HG03457 (cell line): ENCODE results near the gene INSYN2B.
"Not testable (repeated sequence)": the region's sequence is repeated elsewhere in the genome, so short reads cannot be mapped to it uniquely, and the experiment has no call there.

Experiments used
- ATAC-seq: cut with Tn5 transposase; IDR thresholded peaks from one replicate; pipeline ENCODE4 v1.9.1; 2021; ENCODE audit warnings: moderate number of reproducible peaks; ENCODE audit not compliant: unreplicated experiment

The INSYN2B gene

GRCh38 chr5:169973056-169973455 is 7.2 kb downstream of the INSYN2B start:
- ATAC-seq, result no peak

DNA sequence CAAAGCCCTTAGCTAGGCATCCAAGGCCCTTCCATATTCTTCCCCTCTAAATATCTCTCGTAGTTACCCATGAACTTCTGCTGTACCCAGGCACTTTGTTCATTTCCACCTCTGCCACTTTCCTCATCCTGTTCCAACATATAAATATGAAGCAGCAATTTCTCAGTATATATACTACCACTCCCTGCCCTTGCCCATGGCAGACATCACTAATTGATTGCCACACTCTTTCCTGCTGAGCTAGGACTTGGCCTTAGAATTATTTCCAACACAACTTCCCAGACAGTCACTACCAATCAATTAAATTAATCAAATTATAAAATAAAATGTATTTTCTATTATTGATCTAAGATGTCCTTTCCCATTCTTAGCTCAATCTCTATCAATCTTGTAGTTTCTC is 8.5 kb downstream of the INSYN2B start:
- ATAC-seq, result no peak

DNA sequence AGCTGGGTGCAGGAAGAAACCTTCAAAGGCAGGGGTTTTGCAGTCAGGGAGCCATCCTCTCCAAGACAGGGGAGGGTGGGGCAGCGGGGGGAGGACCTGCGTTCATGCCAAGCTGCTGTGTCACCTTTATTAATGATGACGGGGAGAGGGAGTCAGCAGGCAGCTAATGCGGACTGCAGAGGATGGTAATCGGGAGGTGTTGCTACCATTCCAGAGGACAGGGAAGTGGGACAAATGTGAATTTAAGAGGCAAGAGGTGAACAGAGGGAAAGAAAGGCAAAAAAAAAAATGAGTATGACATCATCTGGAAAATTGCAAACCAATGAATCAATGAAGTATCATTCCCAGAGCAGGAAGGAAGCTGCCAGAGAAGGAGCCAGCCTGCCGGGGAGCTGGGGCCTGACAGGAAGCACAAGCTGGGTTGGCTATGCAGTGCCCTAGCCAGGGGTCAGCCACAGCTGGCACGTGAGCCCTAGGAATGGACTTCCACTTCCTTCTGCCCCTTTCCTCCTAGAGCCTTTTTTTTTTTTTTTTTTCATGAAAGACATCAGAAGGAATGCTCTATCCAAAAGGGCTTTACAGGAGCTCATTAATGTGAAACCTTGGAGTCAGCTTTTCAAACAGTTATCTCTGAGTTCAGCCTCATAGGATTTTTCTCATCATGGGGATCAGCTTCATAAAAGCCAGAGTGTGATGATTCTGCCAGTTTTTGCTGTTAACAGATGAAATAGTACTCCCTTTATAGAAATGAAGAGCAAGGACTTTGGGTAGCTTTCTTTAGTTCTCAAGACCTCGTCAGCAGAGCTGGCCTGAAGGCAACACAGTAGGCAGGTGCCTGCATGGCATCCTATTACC is 9.2 kb downstream of the INSYN2B start:
- ATAC-seq, result no peak

GRCh38 chr5:169970339-169970738 is 10.0 kb downstream of the INSYN2B start:
- no peak for ATAC-seq

DNA sequence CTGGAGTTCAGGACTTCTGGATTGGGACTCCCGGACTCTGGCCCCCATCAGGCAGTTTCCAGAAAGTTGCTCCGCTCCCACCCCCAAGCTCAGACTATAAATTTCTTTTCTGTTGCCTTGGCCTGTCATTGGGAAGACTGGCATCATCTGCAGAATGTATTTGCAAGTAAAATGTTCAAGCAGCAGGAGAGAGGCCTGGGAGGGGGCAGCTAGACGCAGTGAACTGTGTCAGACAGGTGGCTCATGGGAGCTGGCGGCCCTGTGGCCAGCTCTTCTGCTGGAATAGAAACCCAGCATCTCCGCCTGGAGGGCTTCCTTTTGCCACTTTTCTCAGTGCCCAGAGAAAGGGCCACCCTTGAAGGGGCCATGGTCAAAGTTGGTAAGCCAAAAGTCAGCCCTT is 16.0 kb downstream of the INSYN2B start:
- no peak for ATAC-seq

- ATAC-seq, result no peak
These were observed 19.6 kb downstream of the INSYN2B start for GRCh38 chr5:169960659-169961058.

GRCh38 chr5:169958278-169958677 is 22.0 kb downstream of the INSYN2B start:
- no peak for ATAC-seq

GRCh38 chr5:169956756-169957155 is 23.5 kb downstream of the INSYN2B start:
- no peak for ATAC-seq

DNA sequence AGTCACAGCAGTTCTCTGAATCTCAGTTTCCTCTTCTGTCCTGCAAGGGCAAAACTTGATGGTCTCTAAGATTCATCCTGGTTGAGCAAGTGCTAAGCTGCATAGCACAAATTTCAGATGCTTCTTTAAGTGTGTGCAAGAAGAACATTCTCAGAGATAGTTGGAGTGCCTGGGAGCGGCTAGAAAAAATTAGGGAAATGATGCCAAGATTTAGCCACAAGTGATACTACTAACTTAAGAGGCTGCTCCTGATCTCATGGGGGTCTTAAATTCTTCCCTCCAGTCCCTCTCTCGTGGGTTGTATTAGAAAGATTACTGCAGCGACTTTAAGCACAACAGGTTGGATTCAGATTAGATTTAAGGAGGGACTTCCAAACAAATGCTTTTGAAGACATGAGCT is 24.2 kb downstream of the INSYN2B start:
- ATAC-seq, result no peak

DNA sequence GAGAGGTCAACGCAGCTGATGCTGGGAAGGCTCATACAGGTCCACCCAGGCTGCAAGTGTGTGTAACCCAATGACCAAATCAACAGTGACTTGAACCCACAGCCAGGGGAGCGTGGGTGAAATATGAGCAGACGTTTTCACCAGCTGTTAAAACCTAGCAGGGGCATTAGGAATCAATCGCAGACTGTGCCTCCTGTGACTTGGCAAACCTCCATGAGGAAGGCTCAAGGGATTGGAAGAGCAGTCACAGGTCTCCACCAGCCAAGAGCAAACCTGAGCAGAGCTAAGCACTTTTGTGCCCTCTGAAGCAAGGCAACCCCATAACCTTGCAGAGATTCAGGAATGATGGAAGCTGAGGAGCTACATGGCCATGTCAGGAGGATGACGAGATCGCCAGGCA is 25.5 kb downstream of the INSYN2B start:
- no peak for ATAC-seq

DNA sequence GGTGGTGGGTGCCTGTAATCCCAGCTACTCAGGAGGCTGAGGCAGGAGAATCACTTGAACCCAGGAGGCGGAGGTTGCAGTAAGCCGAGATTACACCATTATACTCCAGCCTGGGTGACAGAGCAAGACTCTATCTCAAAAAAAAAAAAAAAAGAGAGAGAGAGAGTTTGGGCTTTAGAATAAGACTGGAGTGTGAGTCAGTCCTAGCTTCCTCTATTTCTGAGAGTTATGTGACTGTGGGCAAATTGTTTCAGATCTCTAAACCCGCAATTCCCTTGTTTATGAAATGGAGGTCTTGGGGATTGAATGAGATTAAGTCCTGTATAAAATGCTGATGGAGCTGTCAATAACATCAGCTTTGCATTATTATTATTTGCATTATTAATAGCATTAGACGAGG is 27.1 kb downstream of the INSYN2B start:
- not testable (repeated sequence) for ATAC-seq

DNA sequence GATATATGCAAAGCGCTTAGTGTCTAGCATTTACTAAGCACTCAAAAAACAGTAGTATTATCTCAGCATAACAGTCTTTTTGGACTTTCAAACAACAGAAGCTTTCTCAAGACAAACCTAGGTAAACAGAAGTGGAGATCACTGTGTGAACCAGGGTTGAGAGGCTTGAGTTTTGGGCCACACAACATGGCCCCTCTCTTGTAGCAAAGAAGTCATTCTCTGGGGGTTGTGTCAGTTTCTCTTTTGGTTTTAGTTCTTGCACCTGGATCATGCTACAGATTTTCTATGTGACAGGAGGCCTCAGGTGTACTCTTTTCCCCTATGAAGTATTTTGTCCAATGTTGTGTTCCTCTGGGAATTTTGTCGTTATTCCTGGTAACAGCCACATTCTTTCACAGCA is 30.0 kb downstream of the INSYN2B start:
- no peak for ATAC-seq

DNA sequence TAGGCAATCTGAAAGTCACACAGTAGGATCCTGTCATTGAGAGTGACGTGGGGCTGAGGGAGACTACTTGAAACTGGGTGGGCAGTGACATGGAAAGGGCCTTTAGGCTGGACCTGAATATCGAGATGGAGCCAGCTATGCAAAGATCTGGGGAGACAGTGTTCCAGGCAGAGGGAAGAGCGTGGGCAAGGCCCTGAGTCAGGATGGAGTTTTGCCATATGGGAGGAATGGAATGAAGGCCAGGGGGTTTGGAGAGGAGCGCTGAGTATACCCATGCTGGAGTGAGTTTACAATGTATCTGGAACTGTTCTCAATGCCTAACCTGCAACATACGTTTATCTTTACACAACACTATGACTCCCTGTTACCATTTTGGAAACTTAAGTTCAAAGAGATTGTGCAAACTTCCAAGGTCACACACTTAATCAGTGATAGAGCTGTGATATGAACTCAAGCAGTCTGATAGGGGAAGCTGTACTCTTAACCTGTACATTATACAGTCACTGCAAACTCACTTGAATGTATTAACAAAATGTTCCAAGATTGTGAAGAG is 33.5 kb downstream of the INSYN2B start:
- ATAC-seq, result no peak

DNA sequence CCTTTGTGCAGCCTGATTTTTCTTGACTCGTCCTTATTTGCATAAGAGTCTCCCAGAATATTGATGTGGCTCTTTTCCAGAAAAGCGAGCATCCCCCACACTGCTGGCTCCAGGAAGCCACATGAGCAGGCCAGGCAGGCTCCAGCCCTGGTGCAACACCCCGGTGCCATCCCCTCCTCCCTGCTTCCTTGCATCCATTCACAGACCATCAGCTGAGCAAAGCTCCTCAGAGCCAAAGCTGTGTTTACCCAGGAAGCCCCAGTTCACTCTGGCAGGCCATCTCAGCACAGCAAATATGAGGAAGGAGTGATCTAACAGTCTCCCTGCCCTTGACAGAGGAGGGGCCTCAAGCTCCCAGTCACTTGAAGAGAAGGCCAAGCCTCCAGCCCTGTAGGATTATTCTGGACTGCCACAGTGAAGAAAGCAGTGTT is 34.4 kb downstream of the INSYN2B start:
- no peak for ATAC-seq

GRCh38 chr5:169944922-169945680 is 35.2 kb downstream of the INSYN2B start:
- no peak for ATAC-seq

DNA sequence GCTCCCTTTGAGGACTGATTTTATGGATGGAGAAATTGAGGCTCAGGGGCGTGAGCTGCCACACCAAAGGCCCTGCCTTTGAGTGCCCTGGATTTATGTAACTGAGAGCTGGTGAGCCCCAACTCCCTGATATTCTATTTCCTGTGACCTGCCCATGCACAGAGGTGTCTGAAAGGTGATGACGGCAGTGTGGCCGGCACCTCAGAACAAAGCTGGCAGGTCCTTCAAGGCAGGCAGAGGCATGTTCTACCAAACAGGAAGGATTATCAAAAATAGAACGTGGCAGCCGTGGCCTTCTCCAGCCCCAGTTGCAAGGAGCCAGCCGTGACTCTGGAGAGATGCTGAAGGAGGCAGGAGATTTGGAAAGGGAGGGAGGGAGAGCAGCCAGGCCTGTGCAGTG is 36.2 kb downstream of the INSYN2B start:
- no peak for ATAC-seq

GRCh38 chr5:169943026-169943425 is 37.3 kb downstream of the INSYN2B start:
- ATAC-seq, result no peak

DNA sequence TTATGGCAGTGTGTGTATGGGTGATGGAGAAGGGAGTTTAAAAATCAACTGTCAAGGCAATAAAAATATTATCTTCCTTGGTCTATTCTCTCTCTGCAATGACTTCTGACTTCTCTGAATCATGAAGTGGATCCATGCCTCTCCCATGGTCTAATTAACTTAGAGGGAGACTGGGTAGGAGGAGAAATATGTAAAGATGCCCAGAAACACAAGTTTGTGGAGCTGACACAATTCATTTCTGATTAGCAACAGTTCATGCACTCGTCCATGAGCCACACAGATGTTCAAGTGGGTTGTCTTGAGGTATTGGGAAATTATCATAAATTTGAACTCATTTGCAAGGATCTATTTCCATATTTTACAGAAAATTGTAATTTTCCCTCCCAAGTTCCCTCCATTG is 38.1 kb downstream of the INSYN2B start:
- ATAC-seq, result no peak

GRCh38 chr5:169941542-169941941 is 38.8 kb downstream of the INSYN2B start:
- ATAC-seq, result no peak

- no peak for ATAC-seq
These were observed 40.6 kb downstream of the INSYN2B start for GRCh38 chr5:169939731-169940130.

DNA sequence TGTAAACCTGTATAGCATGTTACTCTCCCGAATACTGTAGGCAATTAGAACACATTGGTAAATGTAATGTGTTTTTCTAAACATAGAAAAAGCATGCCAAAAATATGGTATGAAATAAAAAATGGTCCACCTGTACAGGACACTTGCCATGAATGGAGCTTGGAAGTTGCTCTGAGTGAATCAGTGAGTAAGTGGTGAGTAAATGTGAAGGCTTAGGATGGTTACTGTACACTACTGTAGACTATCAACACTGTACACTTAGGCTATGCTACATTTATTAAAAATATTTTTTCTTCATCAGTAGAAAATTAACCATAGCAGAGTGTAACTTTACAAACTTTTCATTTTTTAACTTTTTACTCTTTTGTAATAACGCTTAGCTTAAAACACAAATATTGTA is 41.9 kb downstream of the INSYN2B start:
- no peak for ATAC-seq

- ATAC-seq, result no peak
These were observed 44.5 kb downstream of the INSYN2B start for GRCh38 chr5:169935762-169936161.
